Glomerular visceral epithelial cell (primary cell): ENCODE data around the gene ALOX5.
"Not testable (repeated sequence)": the region's sequence is repeated elsewhere in the genome, so short reads cannot be mapped to it uniquely, and the experiment has no call there.

Source experiments
- DNase-seq: peaks from one replicate; pipeline ENCODE4 v3.0.0-alpha.2; 2016; ENCODE audit errors: extremely low spot score

Gene ALOX5

GRCh38 chr10:45468079-45468478 is 94.1 kb downstream of the ALOX5 start:
- DNase-seq: no peak

- DNase-seq: no peak
Measured at GRCh38 chr10:45470098-45471012, 96.3 kb downstream of the ALOX5 start.

- no peak for DNase-seq
Measured at GRCh38 chr10:45471059-45471458, 97.0 kb downstream of the ALOX5 start.

DNA sequence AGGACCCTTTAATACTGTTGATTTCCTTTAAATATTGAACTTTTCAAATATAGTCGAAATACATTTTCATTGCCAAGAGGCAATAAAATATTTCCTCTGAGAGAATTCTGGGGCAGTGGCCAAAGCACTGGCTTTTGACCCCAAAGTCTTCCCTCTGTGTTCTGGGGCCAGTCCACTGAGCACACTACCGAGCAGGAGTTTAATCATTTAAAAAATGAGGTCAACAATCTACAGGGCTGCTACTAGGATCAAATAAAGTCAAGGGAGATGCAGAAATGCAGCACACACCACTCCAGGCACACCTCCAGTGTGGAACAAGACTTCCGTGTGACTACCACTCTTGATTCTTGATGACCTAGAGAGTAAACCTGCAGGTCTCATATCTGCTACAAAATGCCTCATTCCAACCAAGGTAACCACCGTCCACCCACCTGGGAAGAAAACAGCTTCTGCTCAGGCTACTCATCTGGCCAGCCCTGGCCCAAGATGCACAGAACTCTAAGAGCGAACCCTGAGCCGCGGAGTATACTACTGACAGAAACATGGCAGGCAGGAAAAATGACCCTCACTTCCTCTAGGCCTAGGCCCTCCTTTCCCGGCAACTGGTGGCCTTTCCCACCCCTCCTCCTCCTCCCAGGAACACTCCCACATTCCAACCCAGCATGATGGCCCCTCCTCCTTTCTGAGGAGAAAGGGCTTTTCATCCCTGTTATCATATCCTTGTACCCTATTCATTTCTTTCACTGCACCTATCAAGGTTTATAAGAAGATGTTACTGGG is 97.7 kb downstream of the ALOX5 start:
- no peak for DNase-seq

DNA sequence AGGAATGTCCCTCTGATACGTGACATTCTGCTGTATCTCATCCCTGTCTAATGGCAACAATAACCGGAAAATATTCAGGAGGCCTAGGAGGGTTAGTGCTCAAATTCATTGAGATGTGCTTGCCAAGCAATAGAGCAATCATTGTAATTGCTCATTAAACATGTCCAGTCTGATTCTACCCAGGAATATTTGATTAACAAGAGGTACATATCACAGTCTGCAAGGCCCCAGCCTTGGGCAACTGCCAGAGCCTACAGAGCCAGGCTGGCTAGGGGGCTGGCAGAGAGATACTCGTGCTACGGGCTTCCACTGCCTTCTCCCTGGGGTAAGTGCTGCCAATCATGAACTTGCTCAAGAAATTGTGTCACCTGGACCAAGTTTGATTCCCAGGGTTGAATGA is 99.1 kb downstream of the ALOX5 start:
- no peak for DNase-seq

GRCh38 chr10:45476559-45476958 is 102.5 kb downstream of the ALOX5 start:
- no peak for DNase-seq

GRCh38 chr10:45480294-45480693 is 106.3 kb downstream of the ALOX5 start:
- DNase-seq: no peak

DNA sequence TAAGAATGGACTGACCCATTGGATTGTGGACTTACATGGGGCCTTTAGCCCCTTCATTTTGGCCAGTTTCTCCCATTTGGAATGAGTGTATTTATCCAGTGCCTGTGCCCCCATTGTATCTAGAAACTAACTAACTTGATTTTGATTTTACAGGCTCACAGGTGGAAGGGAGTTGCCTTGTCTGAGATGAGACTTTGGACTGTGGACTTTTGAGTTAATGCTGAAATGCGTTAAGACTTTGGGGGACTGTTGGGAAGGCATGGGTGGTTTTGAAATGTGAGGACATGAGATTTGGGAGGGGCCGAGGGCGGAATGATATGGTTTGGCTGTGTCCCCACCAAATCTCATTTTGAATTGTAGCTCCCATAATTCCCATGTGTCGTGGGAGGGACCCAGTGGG is 107.1 kb downstream of the ALOX5 start:
- DNase-seq: not testable (repeated sequence)

- no peak for DNase-seq
Measured at GRCh38 chr10:45483002-45483401, 109.0 kb downstream of the ALOX5 start.

DNA sequence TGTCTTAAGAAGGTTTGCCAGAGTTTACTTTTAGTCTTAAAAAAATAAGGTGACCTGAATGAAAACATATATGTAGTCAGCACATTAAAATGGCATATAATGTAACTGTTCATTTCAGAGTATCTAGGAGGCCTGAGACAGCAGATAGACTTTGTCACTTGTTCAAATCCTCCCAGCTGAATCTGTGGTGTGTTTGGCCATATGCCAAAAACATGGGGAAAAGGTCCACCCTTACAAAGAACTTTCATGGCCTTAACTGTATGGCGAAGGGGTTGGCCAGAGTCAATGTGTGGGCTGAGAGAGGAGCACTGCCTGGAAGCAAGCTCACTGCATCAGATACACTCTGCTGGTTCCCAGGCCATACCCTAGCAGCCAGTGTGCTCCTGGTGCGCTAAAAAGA is 113.7 kb downstream of the ALOX5 start:
- no peak for DNase-seq

- DNase-seq: no peak
Measured at GRCh38 chr10:45488365-45488764, 114.3 kb downstream of the ALOX5 start.

GRCh38 chr10:45490277-45490676 is 116.3 kb downstream of the ALOX5 start:
- no peak for DNase-seq

DNA sequence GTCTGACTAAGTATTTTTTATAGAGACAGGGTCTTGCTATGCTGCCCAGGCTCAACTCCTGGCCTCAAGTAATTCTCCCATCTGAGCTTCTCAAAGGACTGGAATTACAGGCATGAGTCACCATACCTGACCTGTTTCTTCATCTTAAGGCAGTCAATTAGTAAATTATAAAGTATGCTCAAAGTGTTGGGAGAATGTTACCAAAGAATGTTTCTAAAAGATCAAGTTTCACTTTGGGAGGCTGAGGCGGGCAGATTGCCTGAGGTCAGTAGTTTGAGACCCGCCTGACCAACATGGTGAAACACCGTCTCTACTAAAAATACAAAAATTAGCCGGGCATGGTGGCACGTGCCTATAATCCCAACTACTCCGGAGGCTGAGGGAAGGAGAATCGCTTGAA is 117.0 kb downstream of the ALOX5 start:
- no peak for DNase-seq
